Fibroblast of lung (primary cell): Measurements from ENCODE around the gene CDC16. TPM values are rescaled to one million over a fixed set of nuclear protein-coding genes. Genes with fewer than 3 reads are reported as not detected.

ENCODE experiments used
- DNase-seq, 2 donors: peaks; one replicate each; pipeline versions ENCODE4 v3.0.0 to v3.0.0-alpha.2; 2010; ENCODE audit warnings: low read depth in 2 of 2
- H2AFZ ChIP-seq: 2 replicates; pipeline ENCODE4 v1.5.1; 2012; ENCODE audit warnings: low read length, control low read depth, inconsistent platforms
- H3K27ac ChIP-seq: 2 replicates; pipeline ENCODE4 v1.5.1; 2011; ENCODE audit warnings: low read length, control low read depth; ENCODE audit not compliant: insufficient read depth
- H3K27me3 ChIP-seq: 2 replicates; pipeline ENCODE4 v1.5.1; 2011; ENCODE audit warnings: mild to moderate bottlenecking, low read length; ENCODE audit not compliant: control insufficient read depth, insufficient read depth
- H3K36me3 ChIP-seq: 2 replicates; pipeline ENCODE4 v1.5.1; 2011; ENCODE audit warnings: low read length; ENCODE audit not compliant: control insufficient read depth, insufficient read depth
- H3K4me1 ChIP-seq: 2 replicates; pipeline ENCODE4 v1.5.1; 2011; ENCODE audit warnings: low read length; ENCODE audit not compliant: control insufficient read depth, insufficient read depth; ENCODE audit errors: extremely low read depth
- H3K4me2 ChIP-seq: 2 replicates; pipeline ENCODE4 v1.5.1; 2011; ENCODE audit warnings: low read length, control low read depth; ENCODE audit not compliant: insufficient read depth; ENCODE audit errors: extremely low read depth
- H3K4me3 ChIP-seq, 4 experiments: fragments of 200-600 bp in 1 of 4; sonication (generic) in 1 of 4; replicated peaks in 1 of 4; 2 replicates each; pipeline ENCODE4 v1.5.1; 2011 to 2016; ENCODE audit warnings: low read length in 4 of 4, low read depth in 3 of 4, mild to moderate bottlenecking in 3 of 4, control low read depth in 2 of 4, inconsistent platforms in 1 of 4, mixed read lengths in 1 of 4; ENCODE audit not compliant: insufficient read depth in 1 of 4; ENCODE audit errors: control extremely low read depth in 1 of 4
- H3K79me2 ChIP-seq: 2 replicates; pipeline ENCODE4 v1.5.1; 2012; ENCODE audit warnings: mild to moderate bottlenecking, low read length, inconsistent platforms; ENCODE audit not compliant: control insufficient read depth, insufficient read depth
- H3K9ac ChIP-seq: 2 replicates; pipeline ENCODE4 v1.5.1; 2011; ENCODE audit warnings: mild to moderate bottlenecking, low read length, control low read depth; ENCODE audit not compliant: insufficient read depth
- H3K9me3 ChIP-seq: 2 replicates; pipeline ENCODE4 v1.5.1; 2012; ENCODE audit warnings: low read depth, low read length; ENCODE audit not compliant: control insufficient read depth, insufficient read depth
- H4K20me1 ChIP-seq: 2 replicates; pipeline ENCODE4 v1.5.1; 2011; ENCODE audit warnings: low read length; ENCODE audit not compliant: control insufficient read depth, insufficient read depth; ENCODE audit errors: extremely low read depth
- EZH2 ChIP-seq: IDR thresholded peaks from 2 replicates; pipeline ENCODE4 v1.5.1; 2012; ENCODE audit warnings: low read length, control low read depth, mild to moderate bottlenecking; ENCODE audit errors: missing control alignments
- polyA plus RNA-seq, 2 donors: library from polyadenylated mRNA; depleted of rRNA in 1 of 2; stranded (reverse) in 1 of 2; unstranded in 1 of 2; fragments of >200 nt; gene quantifications; 2 replicates each; pipeline ENCODE4 v1.2.1, GENCODE V29; 2011 to 2012; ENCODE audit warnings: missing spikeins in 1 of 2
- total RNA-seq: library from RNA; depleted of rRNA; stranded (reverse); fragments of >200 nt; gene quantifications from 2 replicates; pipeline ENCODE4 v1.2.1, GENCODE V29; 2014
- TF ChIP-seq, protein P1 (sequence below), 2 donors: IDR thresholded peaks in 1 of 2; conservative IDR thresholded peaks in 1 of 2; 1 replicate in 1 of 2; 2 replicates in 1 of 2; pipeline ENCODE4 v1.5.1; 2011 to 2012; ENCODE audit warnings: low read length in 2 of 2, control low read depth in 1 of 2, inconsistent platforms in 1 of 2, low read depth in 1 of 2, mild to moderate bottlenecking in 1 of 2

Gene CDC16
- total and polyA plus RNA-seq, 2 donors (not counting 1 experiment from before 2014, with no cell fraction given) = 52.2 to 101 TPM

GRCh38 chr13:114259374-114259773, 24.7 kb downstream of the CDC16 start:
- no peak for TF ChIP-seq EZH2
- TF ChIP-seq, protein P1, sequence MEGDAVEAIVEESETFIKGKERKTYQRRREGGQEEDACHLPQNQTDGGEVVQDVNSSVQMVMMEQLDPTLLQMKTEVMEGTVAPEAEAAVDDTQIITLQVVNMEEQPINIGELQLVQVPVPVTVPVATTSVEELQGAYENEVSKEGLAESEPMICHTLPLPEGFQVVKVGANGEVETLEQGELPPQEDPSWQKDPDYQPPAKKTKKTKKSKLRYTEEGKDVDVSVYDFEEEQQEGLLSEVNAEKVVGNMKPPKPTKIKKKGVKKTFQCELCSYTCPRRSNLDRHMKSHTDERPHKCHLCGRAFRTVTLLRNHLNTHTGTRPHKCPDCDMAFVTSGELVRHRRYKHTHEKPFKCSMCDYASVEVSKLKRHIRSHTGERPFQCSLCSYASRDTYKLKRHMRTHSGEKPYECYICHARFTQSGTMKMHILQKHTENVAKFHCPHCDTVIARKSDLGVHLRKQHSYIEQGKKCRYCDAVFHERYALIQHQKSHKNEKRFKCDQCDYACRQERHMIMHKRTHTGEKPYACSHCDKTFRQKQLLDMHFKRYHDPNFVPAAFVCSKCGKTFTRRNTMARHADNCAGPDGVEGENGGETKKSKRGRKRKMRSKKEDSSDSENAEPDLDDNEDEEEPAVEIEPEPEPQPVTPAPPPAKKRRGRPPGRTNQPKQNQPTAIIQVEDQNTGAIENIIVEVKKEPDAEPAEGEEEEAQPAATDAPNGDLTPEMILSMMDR (conservative IDR thresholded peaks at IDR 0.05 in 1 of 2, IDR thresholded peaks at IDR 0.05 in 1 of 2; ENCODE audit: low read depth in 1 of 2, low read length in 2 of 2) = no peak
- H3K4me1 ChIP-seq = no peaks in the 10 kb centered on the region
- H3K9ac ChIP-seq = no peak overlapping the region
- H3K79me2 ChIP-seq = no peaks in the 10 kb centered on the region
- H3K4me3 ChIP-seq = no peak overlapping the region
- no peak overlapping the region for H3K4me2 ChIP-seq
- no peak overlapping the region for H2AFZ ChIP-seq
- H3K36me3 ChIP-seq = peaks cover 18% of the 10 kb centered on the region
- no peak for DNase-seq
- no peaks in the 10 kb centered on the region for H4K20me1 ChIP-seq
- H3K9me3 ChIP-seq = no peaks in the 10 kb centered on the region
- H3K27ac ChIP-seq = no peak overlapping the region
- H3K27me3 ChIP-seq = no peaks in the 10 kb centered on the region

DNA sequence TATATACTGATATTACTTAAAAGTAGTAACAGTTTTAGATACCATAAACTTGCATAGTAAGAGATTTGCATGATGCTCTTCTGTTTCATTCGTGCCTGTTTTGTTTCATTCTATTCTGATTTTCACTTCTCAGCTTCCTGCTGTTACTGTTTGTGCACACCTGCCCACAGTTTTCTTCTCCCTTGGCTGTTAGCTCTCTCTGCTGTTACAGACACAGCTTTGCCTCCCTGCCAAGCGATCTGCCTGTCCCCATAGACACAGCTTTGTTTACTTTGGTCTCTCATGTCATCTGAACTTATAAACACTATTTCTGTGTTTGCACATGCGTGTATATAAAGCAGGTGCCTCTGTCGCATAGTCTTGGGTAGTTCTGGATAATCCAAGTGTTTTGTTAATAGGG, 25.3 kb downstream of the CDC16 start:
- no peak for TF ChIP-seq EZH2
- TF ChIP-seq, protein P1 (conservative IDR thresholded peaks at IDR 0.05 in 1 of 2, IDR thresholded peaks at IDR 0.05 in 1 of 2; ENCODE audit: low read depth in 1 of 2, low read length in 2 of 2) = no peak
- no peak overlapping the region for H3K27ac ChIP-seq
- H3K9ac ChIP-seq = no peak overlapping the region
- H3K79me2 ChIP-seq = no peaks in the 10 kb centered on the region
- H3K4me1 ChIP-seq = no peaks in the 10 kb centered on the region
- H4K20me1 ChIP-seq = no peaks in the 10 kb centered on the region
- no peaks in the 10 kb centered on the region for H3K27me3 ChIP-seq
- H3K36me3 ChIP-seq = peaks cover 18% of the 10 kb centered on the region
- DNase-seq = no peak
- no peak overlapping the region for H3K4me3 ChIP-seq
- H3K4me2 ChIP-seq = no peak overlapping the region
- H2AFZ ChIP-seq = no peak overlapping the region
- H3K9me3 ChIP-seq = no peaks in the 10 kb centered on the region

DNA sequence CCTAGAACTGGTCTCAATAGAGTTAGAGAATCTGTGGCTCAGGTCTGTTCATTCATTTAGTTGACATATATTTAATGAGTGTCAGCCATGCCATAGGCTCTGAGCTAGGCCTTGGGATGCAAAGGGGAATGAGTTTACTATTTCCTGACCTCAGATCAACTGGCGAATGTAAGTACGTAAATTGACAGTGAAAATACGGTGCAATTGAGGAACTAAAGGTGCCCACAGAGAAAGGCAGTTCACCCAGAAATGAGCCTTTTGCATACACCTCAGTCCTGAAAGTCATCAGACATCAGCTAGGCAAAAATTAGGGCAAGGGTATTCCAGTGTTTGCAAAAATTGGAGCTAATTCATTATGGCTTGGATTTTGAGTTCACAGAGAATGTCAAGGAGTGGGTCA, 26.1 kb downstream of the CDC16 start:
- H3K4me1 ChIP-seq = no peaks in the 10 kb centered on the region
- H3K9me3 ChIP-seq = no peaks in the 10 kb centered on the region
- peaks cover 18% of the 10 kb centered on the region for H3K36me3 ChIP-seq
- no peak overlapping the region for H3K27ac ChIP-seq
- H3K9ac ChIP-seq = no peak overlapping the region
- H2AFZ ChIP-seq = no peak overlapping the region
- no peaks in the 10 kb centered on the region for H3K27me3 ChIP-seq
- H3K4me3 ChIP-seq = no peak overlapping the region
- DNase-seq = no peak
- H3K4me2 ChIP-seq = no peak overlapping the region
- H3K79me2 ChIP-seq = no peaks in the 10 kb centered on the region
- TF ChIP-seq EZH2 = no peak
- TF ChIP-seq, protein P1 (conservative IDR thresholded peaks at IDR 0.05 in 1 of 2, IDR thresholded peaks at IDR 0.05 in 1 of 2; ENCODE audit: low read depth in 1 of 2, low read length in 2 of 2) = no peak
- no peaks in the 10 kb centered on the region for H4K20me1 ChIP-seq
